LHCN-M2 (cell line): Measurements from ENCODE around the gene ARMS2. TPM values are rescaled to one million over a fixed set of nuclear protein-coding genes. Genes with fewer than 3 reads are reported as not detected.

Experiments used
- DNase-seq: peaks from one replicate; pipeline ENCODE4 v3.0.0-alpha.2; 2012; ENCODE audit warnings: low read depth
- total RNA-seq: library from RNA; depleted of rRNA; stranded (reverse); fragments of >200 nt; gene quantifications from 2 replicates; pipeline ENCODE4 v1.2.3, GENCODE V29; 2014

ARMS2 gene
- total RNA-seq, 1 experiment from 2014 or later = not detected

DNA sequence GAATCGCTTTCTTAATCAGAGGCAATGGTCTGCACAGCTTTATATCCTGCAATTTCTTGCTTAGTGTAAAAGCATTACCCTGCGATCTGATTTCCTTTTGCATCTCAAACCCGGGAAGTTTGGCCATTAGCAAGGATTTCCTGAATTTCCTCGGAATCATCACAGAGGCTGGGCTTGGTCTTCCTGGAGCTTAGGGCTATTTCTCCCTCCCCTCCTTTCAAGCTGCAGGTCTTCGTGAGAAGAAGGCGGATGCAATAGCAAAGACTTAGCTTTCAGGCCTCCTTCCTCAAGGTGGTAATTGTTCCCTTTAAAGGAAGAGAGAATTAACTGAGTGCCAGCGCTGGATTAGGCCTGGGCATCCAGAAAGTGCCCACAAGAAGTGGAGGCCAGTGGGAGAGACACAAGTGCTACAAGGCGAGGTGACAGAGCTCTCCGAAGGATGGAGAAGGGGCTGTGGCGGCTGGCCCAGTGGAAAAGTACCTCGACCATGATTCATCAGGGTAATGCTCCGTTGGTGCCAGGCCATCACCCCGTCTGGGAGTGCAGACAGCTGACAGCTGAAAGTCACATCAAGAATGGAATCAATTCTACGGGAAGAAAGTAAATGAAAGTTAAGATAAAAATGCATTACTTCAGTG is 4.0 kb upstream of the ARMS2 start:
- no peak for DNase-seq

DNA sequence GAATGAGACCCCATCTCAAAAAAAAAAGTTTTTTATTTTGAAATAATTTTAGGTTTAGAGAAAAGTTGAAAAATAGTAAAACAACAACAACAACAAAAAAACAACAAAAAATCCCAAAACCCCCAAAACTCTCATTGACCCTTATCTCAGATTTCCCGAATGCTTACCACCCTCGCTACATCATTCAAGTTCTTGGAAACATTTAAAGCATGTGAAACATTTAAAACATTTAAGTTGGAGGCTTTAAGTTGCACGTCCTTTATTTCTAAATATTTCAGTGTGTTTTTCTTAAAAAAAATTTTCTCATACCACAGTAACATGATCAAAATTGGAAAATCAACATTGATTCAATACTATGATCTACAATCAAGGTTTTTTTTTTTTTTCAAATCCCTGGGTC is 382 bp upstream of the ARMS2 start:
- no peak for DNase-seq

DNA sequence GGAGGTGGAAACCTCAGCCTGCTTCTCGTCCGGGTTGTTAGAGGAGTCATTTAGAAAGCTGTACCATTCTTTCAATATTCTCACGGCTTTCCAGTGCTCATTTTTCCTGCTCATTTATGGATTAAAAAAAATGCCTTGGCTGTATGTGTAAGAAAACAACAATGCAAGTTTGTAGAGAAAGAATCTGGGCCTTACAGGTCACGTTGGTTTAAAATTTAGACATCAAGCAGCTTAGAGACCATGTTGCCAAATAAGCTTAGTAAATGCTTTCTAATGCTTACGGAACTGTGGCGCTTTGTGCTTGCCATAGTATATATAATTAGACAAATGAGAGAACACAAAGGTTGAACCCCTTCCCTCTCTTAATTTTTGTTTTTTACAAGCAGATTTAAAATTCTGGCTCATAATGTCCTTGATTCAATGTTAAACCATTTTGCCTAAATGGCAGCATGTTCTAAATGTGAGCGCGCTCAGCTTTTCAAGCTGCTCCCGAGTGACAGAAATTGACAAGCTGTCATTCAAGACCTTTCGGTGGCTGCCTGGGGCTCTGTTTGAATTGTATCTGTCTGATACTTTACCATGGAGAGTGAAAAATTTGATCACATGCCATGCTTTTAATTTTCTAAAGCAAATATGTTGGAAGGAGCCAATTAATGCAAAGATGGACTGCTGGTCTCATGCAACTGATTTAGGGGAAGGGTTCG is 1.1 kb downstream of the ARMS2 start:
- no peak for DNase-seq

DNA sequence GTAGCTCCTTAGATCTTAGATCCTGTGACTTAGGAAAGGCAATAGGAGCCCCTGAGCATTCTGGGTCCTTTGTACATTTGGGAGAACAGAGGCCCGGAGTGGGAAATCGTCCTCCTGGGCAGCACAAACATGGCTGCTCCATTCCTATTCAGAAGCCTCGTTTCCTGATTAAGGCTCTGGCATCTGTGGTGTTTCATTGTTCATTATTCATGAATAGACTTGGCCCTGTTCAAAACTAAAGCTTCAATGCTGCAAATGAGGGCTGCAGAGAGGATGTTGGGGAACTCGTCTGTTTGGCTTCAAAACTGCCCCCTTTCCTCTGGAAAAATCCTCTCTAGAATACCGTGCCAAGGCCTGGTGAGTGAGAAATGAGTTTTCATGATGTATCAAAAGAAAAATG is 3.5 kb downstream of the ARMS2 start:
- no peak for DNase-seq

DNA sequence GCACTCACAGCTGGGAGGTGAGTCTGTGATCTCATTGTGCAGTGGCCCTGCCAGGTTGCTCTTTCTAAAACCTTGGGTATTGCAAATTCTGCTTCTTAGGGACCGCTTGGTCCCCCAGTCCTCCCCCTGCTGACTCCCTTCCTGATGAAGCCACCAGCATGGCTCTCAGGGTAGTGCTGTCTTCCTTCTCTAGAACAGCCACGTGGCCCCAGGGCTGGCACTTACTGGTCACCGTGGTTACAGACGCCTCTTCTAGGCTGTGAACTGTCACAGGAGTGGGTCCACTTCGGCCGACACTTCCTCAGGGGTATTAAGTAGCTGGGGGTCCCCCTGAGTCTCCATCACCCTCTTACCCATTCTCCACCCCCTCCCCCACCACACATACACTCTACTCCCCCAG is 4.2 kb downstream of the ARMS2 start:
- no peak for DNase-seq

DNA sequence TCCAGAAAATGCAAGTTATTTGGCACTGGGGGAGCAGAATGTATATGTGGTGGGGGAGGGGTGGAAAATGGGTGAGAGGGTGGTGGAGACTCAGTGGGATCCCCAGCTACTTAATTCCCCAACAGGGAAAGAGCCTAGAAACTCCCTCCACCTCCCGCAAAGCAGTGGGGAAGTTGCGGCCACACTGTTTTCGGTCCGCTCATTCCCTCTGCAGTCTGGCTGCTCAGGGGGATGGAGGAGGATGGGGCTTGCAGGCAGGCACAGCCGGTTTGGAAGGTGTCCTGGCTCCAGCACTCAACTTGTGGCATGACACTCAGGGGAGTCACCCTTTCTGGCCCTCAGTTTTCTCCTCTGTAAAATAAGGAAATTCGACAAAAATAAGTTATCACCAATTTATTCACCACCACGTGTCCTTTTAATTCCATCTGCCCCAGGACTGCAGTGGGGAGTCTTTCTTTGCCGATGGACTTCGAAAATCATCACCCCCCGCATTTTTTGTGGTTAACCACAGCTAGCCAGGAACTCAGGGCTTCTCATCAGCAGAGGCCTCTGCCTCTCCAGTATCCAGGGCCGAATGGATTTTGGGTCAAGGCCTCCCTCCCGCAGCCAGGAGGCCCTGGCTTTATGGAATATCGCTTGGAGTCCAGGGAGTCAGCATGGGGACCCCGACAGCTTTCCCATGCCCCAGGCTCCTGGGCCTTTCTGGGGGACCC is 5.3 kb downstream of the ARMS2 start:
- peak; percentile 72 for DNase-seq

DNA sequence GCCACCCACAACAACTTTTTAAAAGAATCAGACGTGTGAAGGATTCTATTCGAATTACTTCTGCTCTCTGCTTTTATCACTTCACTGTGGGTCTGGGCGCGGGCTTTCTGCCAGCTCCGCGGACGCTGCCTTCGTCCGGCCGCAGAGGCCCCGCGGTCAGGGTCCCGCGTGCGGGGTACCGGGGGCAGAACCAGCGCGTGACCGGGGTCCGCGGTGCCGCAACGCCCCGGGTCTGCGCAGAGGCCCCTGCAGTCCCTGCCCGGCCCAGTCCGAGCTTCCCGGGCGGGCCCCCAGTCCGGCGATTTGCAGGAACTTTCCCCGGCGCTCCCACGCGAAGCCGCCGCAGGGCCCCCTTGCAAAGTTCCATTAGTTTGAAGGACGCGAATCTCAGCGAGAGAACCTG is 6.4 kb downstream of the ARMS2 start:
- DNase-seq = no peak

DNA sequence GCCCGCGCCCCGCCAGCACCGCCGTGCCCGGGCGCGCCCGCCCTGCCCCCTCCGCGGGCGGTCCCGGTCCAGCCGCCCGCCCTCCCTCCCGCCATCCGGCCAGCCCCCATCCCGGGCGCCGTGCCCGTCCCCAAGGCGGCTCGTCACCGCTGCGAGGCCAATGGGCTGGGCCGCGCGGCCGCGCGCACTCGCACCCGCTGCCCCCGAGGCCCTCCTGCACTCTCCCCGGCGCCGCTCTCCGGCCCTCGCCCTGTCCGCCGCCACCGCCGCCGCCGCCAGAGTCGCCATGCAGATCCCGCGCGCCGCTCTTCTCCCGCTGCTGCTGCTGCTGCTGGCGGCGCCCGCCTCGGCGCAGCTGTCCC is 6.9 kb downstream of the ARMS2 start, which contains the start of gene HTRA1:
Gene HTRA1 (plus strand): TSS at position 187 of the 362 bp plus-strand sequence. CDS start 100 bp downstream, at position 287.
- DNase-seq = peak; percentile 84

DNA sequence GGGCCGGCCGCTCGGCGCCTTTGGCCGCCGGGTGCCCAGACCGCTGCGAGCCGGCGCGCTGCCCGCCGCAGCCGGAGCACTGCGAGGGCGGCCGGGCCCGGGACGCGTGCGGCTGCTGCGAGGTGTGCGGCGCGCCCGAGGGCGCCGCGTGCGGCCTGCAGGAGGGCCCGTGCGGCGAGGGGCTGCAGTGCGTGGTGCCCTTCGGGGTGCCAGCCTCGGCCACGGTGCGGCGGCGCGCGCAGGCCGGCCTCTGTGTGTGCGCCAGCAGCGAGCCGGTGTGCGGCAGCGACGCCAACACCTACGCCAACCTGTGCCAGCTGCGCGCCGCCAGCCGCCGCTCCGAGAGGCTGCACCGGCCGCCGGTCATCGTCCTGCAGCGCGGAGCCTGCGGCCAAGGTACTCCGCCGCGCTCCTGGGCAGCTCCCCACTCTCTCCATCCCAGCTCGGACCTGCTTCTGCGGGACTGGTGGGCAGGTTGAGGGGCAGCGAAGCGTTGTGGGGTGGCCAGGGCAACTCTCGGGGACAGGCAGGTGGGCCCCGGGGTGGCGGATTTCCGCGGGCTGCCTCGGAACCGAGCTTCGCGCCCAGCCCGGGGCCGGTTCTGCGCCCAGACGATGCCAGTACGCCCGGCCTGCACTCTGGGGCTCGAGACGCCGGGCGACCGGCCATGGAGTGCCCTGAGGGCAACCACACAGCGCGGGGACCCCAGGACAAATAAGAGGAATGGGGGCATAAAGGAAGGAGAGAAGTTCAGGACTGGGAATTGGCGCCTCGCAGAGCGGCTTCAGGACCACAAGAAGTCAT is 7.5 kb downstream of the ARMS2 start:
- no peak for DNase-seq

DNA sequence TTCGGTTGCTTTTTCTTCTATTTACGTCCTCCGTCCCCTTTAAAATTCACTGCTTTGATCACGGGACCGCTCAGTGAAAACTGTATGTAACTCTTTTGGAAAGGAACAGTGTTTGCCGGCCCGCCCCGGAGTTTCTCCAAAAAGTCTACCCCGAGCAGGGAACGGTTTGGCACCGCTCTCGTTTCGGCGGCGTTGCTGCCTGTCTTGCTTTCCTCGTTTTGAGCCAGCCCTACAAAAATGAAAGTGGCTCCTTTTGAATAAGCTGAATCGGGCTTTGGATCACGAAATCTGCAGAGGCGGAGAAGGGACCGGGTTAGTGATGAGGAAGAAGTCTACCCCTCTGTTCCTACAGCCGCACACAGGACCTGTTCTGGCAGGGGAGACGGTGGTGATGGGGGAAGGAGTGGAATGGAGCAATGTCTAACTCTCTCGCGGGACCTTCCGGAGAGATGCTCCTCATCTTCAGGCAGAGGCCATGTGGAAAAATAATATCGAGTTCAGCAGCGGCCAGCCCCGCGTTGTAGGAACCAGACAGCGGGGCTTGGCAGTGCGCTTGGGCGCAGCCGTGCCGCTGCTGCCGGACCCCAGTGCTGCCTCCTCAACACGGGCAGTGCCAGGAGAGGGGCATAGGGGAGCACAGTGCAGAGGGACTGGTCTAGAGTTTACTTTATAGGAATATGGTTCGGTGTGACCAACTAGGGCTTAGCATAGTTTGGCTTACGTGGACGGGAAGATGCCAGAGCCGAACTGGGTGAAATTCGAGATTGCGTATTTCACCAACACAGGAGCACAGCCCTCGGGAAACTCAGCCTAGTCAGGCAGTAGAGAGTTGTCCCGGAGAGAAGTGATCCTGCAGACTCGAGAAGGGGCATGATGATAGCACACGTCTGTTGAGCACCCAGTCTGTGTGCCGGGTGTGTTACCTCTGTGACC is 8.3 kb downstream of the ARMS2 start:
- DNase-seq = peak; percentile 47

DNA sequence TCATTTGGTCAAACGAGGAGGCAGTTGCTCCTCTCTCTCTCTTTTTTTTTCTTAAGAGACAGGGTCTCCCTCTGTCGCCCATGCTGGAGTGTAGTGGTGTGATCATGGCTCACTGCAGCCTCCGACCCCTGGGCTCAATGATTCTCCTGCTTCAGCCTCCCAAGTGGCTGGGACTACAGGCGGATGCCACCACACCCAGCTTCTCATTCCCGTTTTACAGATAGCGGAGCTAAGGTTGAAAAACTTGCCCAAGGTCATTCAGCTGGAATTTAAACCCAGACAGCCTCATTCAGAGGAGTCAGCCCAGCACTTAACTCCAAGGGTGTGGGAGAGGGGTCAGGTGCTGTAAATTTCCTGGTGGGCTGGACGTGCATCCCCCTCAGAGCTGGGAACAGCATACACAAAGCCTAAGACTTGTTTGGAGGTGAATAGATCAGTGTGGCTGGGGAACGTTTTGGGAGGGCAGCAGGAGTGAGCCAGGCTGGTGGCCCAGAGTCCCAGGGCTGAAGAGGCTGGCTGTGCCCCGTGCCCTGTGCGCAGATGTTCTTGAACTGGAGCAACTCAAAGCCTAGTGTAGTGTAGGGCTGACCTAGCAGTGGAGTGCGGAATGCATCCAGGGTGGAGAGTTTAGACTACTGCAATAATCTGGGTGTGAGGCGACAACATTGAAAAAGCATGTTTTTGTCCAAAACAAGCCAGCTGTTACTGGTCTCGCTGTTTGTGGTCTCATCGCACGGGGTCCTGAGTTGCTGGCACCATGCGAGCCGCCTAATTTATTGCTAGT is 9.2 kb downstream of the ARMS2 start:
- peak; percentile 39 for DNase-seq

DNA sequence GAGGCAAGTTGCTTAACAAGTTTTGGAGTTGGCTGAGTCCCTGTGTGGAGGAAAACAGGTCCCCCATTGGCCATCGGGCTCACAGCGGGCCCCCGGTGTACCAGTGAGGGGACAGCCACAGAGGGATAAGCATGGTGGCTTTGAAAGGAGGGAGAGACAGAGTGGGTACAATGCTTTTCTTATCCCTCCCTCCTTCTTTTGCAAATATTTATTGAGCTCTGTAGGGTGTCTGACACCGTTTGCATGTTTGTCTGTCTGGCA is 9.7 kb downstream of the ARMS2 start:
- DNase-seq = no peak

DNA sequence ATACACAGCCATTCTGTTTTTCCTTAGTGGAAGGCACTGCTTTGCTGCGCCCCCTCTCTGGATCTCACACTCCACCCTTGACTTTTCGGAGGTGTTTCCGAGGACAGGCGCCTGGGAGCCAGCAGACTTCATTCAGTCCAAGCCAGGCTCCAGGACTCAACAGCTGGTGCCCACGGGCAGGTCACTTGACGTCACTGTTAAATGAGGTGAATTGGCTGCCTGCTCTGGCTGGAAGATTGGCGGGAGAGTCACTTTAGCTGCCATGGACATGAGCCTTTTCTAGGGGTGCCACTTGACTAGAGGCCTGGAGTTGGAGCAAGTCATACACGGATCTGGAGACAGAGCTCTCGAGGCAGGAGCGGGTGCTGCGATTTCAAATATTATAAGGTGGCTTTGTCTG is 10.1 kb downstream of the ARMS2 start:
- DNase-seq = no peak

DNA sequence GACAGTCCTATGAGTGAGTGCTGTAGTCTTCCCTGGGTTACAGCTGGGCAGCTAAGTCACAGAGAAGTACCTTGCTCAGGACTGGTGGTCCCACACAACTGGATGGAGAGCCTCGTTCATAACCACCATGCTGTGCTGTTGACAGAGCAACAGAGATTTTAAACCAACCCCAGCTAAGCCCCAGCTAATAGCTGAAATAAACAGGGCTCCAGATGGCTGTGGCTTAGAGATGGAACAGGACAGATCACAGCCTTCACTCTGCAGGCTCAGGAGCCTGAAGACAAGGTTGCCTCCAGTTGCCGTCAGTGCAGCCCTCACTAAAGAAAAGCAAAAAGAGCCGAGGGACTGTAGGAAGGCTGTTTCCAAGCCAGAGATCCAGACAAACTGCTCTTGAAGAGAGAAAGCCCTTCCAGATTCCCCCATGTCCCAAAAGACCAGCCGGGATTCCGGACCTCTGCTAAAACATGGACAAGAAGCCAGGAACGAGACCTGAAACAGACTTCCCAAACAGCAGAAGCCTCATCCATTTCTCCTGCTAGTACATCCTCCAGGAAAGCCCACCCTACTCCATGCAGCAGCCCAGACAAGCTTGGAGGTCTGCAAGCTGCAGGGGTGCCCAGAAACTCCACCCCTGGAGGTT is 11.1 kb downstream of the ARMS2 start:
- no peak for DNase-seq

DNA sequence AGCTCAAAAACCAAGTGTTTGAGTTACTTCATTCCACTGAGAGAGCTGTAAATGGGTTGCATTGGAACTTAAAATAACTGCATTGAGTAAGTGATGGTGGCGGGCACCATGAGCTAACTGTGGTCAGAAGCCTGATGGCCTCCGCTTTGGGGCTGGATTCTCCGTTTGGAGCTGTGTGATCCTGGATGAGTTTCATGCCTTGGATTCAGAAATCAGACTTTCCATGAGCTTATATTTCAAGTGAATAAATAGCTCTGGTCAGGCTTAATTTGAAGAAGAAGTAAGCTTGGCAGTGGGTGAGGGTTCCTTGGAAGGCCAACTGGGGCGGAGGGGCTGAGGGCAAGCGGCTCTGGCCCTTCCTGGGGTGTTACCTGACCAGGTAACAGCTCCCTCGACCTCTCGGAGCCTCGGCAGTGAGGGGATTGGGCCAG is 12.5 kb downstream of the ARMS2 start:
- DNase-seq = no peak

DNA sequence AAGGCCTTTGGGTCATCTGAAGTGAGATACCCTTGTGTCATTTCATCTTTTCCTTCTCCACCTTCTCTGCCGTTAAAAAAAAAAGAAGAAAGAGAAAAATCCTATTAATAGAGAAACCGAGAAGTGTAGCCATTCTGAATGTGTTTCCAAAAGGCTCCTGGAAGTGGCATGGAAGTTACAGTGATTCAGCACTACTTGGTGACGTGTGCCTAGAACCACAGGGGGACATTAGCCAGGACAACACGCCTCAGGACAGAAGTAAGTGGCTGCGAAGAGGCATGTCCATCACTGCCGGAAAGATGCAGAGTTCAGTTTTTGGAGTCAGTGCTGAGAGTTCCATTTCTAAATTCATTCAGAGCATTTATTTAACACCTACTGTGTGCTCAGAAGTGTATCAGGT is 13.2 kb downstream of the ARMS2 start:
- DNase-seq = no peak

DNA sequence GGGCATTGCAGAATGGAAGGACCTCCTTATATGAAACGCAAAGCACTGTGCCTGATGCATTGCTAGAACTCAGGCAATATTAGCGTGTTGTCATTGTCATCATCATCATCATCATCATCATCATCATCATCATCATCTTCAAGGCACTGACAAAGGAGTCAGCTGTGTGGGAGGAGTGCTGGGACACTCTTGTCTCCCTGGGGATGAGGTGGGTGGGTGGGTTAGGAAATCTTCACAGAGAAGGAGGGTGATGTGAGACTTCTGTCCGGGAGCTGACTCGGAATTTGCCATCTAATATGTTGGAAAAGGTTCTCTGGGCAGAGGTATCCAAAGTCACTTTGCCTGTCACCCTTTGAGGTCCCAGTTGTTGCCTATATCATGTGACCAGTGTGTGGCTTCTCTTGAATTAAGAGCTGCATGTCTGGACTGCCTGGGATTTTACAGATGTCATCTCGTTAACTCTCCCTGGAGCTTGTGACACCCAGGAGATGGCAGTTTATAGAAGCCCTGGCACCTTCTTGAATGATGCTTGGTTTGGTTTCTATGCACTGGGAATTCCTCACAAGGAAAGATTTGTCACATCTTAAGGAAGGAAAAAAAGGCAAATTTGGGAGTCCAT is 14.0 kb downstream of the ARMS2 start:
- no peak for DNase-seq

DNA sequence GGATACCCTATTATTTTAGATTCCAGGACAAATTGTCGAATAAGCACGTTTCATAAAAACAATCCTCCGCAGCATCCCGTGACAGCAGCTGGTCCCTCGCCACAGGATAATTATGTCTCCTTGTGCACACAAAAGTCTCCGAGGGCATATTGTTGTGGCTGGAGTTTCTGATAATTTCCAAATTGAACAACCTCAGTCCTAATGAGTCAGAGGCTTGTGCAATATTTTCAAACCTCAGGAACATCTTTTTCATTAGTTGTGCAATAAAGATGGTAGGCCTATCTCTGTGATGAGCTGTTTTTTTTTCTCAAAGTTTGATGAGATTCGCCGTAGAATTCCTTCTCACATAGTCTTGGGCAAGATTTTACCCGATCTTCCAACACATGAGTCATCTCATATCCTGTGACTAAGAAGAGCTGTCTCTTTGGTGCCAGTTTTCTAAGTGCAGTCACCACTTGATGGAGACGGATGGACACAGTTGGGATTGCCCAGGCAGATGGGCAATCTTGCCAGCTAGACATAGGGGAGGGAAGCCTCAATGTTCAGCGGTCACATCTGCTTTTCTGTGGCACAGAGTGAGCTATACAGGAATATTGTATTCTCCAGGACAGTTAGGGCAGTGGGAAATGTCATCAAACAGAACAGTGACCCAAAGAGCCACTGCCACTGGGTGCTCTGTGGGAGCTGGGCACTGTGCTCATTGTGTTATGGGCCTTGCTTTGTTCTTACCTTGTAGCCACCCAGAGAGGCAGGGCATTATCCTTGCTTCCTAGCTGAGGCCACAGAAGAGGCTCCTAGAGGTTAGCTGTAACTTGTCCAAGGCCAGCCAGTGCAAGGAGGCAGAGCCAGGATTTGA is 14.7 kb downstream of the ARMS2 start:
- DNase-seq = peak; percentile 100
